HG03045 (cell line): ENCODE results near the gene BCAT1.
"Not testable (repeated sequence)": the region's sequence is repeated elsewhere in the genome, so short reads cannot be mapped to it uniquely, and the experiment has no call there.

Experiments used
- ATAC-seq: cut with Tn5 transposase; IDR thresholded peaks from one replicate; pipeline ENCODE4 v1.9.1; 2021; ENCODE audit warnings: mild to moderate bottlenecking, moderate library complexity; ENCODE audit not compliant: unreplicated experiment

The BCAT1 gene

DNA sequence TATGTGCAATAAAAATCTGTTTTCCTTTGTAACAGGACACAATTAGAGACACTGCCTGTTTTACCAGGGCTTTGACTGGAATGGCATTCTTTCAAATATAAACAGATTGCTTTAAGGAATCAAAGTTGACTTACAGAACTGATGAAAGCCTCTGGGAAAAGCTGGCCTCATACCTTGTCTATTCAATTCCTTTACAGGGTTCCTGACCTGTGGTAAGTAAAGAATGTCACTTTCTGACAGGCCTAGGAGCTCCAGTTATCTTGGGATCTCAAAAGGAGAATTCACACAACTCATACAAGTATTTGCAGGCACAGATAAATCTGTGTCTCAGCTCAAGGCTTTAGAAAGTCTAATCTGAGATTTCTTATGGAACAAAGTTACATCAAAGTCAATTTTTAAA, 88.4 kb downstream of the BCAT1 start:
- ATAC-seq = no peak

DNA sequence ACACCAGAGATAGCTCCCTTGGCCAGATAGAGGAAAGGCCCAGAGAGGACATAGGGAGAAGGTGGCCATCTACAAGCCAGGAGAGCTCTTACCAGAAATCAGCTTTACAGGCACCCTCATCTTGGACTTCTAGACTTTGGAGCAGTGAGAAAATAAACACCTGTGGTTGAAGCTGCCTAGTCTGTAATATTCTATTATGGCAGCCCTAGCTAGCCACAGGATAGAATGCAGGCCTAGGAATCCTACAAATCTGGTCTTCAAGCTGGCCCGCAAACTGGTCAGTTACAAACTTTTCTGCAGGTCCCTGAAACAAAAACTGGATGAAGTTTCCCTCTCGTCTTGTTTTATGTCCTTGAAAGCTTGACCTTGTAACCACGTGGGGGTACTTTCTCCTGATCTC, 92.4 kb downstream of the BCAT1 start:
- no peak for ATAC-seq

DNA sequence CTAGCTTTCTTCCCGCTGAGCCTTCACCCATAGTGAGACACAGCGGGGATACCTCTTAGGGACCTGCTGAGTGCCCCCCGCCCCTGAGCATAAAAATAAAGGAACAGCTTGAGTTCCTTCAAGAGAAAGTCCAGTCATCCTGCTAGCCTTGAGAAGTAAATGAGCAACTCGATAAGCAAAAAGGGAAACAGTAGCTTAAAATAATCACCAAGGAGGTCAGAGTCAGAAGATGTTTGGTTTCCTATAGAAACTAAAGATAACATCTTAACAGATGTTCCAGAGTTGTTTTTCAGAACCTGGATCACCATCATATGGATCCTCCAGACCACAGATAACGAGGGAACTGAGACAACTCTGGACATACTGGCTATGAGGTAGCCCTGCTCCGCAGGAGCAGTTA, 94.0 kb downstream of the BCAT1 start:
- ATAC-seq = no peak

DNA sequence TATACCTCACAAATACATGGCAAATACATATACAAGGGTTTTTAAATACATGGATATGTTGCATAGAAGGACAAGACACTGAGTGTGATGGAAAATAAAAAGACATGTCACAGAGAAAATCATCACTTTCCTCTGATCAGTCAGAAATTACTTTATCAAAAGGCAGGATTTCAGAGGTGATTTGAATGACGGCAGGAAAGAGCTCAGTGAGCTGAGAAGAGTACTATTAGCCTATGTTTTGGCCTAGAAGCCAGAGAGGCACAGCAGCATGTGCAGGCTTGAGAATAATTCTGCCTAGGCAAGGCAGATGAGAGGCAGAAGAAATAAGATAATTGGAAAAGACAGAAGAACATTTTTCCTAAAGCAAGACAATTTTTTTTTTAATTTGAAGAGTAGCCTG, 94.9 kb downstream of the BCAT1 start:
- no peak for ATAC-seq

DNA sequence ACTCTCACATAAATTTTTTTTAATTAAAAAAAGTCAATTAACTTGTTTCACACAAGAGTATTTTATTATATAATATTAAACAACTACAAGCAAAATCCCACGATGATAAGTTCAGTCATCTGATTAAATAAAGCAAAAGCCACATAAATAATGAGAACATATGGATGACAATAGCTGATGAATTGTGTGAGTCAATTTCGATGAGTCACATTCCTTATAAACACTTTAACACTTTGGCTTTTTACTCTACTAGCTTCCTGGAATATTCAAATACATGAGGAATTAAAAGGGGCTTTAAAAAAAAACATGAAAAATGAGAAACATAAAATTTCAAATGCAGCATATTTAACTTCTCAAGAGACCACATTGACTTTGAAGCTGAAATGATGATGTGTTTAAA, 95.3 kb downstream of the BCAT1 start:
- ATAC-seq = no peak

DNA sequence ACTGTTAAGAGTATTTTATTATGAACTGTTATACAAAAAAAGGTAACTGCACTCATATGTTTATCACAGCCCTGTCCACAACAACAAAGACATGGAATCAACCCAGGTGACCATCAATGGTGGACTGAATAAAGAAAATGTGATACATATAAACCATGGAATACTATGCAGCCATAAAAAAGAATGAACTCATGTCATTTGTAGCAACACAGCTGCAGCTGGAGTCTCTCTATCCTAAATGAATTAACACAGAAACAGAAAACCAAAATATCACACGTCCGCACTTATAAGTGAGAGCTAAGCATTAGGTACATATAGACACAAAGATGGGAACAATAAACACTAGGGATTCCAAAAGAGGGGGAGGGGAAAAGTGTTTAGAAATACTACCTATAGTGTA, 95.8 kb downstream of the BCAT1 start:
- ATAC-seq = no peak

DNA sequence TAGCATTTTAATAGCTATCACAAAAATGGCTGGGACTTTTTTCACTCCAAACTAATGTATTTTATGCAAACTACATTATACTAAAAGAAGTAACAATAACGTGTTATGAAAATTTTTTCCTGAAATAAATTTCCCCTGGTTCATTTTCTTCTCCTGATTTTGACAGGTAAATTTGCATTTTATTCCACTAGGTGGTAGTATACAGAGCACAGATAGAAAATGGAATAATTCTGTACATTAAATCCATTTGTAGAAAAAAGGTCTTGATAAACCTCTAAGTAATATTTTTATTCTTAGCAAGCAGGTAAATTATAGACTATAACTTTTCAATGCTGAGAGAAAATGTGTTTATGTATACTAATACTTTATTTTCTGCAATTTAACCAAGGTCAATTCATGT, 96.5 kb downstream of the BCAT1 start:
- no peak for ATAC-seq

DNA sequence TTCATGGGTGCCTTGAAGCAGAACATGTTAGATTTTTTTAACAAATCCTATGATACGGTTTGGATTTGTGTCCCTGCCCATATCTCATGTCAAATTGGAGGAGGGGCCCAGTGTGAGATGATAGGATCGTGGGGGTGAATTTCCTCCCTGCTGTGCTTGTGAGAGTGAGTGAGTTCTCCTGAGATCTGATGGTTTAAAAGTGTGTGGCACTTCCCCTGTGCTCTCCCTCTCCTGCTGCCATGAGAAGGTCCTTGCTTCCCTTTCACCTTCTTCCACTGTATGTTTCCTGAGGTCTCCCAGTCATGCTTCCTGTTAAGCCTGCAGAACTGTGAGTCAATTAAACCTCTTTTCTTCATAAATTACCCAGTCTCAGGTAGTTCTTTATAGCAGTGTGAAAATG, 97.0 kb downstream of the BCAT1 start:
- not testable (repeated sequence) for ATAC-seq

DNA sequence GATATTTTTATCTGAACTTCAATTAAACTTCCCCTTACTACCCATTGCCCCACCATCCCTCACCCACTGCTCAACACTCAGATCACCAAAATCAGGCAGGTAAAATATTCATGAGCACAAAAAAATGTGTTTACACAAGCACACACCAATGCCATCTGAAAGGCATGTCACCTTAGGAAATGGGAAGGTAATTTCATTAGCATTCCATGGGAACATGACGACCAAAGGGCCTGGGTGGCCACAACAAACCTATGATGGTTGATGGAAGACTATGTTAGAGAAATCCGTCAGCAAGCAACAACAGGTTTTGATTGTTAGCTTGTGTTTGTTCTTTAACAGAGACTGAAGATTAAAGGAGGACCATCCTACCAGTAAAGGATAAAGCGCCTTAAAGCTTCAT, 97.6 kb downstream of the BCAT1 start:
- no peak for ATAC-seq

DNA sequence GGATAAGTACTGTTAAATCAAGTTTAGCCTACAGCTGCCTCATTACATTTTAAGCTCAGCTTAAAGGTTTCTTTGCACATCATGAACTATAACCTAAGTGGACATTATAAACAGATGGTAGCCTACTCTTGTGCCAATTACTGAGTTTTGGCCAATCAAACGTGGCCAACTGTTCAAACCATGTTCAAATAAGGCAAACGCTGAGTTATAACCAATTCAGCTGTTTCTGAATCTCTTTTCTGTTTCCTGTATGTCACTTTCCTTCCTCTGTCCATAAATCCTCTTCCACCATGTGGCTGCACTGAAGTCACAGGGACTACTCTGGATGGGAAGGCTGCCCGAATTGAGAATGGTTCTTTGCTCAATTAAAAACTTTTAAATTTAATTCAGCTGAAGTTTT, 98.4 kb downstream of the BCAT1 start:
- ATAC-seq = no peak

DNA sequence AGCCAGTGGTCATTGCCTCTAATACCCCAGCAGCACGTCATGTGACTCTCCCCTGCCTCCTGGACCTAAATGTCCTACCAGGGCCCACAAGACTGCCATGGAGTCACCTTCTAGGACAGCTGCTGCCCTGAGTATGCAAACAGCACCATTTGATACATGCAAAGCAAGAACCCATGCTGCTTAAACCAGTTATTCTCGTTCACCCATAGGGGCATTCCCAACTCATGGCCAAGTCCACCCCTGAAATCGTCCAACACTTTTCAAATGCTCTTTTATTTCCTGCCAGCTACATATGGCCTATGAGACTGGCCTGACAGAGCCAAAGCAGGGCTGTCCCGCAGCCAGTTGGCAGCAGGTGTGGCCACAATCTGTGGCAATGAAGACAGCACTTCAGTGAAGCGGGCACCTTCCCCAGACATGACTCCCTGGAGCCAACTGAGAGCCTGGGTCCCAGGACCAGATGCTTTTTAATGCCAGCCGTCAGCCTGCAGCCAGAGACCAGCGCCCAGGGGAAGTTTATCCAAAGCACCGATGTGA, 99.9 kb downstream of the BCAT1 start:
- ATAC-seq = no peak

DNA sequence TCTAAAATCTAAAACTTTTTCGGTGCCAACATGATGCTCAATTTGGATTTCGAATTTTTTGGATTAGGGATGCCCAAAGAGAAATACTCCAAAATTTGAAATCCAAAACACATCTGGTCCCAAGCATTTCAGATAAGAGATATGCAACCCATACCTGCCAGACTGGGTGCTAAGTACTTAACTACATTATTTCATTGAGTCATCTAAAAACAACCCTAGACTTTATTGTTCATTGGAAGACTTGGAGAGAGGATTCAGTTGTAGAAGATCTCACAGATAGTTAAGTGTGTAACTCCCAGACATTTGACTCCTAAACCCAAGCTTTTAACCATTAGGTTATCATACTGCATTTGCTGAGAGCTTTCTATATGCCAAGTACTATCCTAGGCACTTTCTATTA, 102.2 kb downstream of the BCAT1 start:
- ATAC-seq = no peak

DNA sequence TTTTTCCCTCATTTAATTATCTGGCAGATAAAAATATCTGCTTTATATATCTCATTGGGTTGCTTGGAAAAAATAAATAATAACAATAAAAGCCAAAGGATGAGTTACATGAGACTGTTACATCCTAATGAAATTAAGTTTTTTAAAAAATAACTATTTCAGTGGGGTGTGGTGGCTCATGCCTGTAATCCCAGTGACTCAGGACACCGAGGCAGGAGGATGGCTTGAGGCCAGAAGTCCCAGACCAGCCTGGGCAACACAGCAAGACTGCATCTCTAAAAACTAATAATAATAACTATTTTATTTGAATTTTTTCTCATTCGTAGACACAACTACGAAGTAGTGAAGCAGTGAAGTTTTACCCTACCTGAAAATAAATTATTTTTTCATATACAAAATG, 103.3 kb downstream of the BCAT1 start:
- no peak for ATAC-seq

DNA sequence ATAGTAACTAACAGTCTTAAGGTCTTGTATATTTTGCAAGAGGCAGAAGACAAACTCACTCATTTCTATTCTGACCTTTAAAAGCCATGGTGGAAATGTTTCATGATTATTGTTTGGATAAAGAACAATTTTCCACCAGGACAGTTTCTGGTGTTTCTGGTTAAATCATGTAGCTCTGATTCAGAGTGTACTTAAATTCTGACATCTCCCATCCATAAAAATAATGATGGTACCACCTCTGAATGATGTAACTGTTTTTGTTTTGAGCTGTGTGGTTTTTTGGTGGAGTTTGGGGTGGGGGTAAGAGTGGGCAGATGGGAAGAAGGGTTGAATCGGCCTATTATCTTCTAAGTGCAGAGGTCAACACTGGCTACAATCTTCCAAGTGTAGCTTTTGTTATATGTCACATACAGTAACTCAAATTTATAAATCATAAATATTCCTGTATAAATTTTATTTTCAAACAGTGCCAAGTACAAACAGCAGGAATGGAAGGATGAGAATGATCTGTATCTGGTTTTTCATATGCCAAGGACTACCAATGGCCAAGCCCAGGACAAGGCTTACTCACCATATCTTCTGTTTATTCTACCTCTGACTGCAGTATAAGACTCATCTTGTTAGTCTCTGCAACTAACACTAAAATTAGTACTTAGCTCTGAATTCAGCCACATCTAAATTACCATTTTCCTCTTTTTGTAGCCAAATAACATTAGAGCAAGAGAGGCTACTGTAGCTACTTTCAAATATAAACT, 108.7 kb downstream of the BCAT1 start:
- no peak for ATAC-seq

DNA sequence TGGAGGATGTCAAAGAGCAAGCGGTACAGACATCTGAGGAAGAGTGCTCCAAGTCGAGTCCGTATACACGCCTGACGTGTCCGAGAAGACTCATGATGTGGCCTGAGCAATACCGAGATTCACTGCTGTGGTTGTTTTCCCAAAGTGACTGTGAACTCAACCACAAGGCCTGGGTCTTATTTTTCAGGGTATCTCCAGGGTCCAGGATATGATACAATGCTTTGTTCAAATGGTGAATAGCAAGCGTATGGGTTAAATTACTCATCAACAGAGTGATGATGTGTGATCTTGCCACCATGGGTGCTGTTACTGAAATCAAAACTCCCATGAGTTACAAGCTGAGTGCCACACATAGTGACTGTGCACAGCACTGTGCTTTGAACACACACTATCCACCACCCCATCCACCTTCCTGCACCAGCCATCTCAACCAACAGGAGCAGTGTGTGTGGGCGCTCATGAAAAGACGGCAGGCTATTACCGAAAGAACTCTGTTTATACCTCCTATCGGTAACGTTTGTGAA, 109.6 kb downstream of the BCAT1 start:
- ATAC-seq = peak; percentile 85

DNA sequence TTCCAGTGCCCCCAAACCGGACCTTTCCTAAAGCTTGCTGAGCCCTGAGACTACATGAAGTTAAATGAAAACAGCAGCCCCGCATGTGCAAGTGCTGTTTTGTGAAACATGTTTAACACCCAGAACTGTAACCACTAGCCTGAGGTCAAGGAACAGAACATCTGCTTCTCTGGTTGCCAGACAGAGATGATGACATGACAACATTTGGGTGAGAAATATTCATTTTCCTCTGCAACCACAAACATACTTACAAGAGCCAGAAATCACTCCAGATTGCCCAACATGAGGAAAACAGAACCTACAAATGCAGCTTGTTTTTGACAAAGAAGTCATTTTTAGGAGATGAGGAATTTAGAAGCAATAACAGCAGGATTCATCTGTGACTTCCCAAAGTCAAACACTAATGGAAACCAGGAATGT, 110.4 kb downstream of the BCAT1 start:
- peak; percentile 55 for ATAC-seq

DNA sequence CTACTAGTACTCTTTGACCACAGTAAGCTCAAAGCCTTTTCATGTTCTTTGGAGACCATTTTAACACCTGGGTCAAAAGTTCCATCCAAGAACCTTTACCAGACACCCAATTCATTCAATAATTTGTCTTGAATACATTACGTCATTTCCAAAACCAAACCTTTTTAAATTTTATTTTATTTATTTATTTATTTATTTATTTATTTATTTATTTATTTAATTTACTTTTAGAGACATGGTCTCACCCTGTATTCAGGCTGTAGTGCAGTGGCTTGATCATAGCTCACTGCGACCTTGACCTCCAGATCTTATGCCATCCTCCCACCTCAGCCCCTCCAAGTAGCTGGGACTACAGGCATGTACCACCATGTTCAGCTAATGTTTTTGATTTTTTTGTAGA, 113.5 kb downstream of the BCAT1 start:
- ATAC-seq = no peak

DNA sequence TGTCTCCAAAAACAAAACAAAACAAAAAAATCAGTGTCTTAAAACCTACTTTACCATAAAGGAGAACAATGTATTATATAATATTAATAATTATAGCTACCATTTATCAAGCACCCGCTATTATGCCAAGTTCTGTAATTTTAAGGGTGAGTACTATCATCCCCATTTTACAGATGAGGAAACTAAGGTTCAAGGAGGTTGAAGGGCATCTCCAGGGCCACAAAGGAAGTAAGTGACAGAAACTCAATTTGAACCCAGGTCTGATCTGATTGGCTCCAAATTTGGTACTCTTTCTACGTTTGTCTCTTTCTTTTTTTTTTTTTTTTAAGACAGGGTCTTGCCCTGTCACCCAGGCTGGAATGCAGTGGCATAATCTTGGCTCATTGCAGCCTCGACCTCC, 115.4 kb downstream of the BCAT1 start:
- ATAC-seq = no peak

DNA sequence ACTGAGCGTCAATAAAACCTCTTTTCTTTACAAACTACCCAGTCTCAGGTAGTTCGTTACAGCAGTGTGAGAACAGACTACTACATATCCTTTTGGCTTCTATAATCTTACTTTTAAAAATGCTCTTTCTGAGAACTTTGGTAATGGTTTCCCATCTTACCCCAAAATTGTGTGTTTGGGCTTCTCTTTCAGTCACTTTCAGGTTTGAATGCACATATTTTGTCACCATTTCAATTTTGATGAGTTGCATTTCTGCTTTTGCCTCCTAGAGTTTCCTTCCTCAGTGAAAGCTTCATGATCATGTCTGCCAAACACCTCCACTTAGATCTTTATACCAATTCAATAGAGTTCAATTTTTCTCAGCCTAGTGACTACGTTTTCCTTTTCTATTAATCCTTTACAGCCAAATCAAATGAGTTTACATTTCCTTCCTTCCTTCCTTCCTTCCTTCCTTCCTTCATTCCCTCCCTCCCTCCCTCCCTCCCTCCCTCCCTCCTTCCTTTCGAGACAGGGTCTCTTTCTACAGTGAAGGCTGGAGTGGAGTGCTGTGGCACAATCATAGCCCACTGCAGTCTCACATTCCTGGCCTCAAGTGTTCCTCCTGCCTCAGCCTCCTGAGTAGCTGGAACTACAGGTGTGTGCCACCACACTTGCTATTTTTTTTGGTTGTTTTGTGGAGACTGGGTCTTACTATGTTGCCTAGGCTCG, 124.9 kb downstream of the BCAT1 start:
- ATAC-seq = no peak

DNA sequence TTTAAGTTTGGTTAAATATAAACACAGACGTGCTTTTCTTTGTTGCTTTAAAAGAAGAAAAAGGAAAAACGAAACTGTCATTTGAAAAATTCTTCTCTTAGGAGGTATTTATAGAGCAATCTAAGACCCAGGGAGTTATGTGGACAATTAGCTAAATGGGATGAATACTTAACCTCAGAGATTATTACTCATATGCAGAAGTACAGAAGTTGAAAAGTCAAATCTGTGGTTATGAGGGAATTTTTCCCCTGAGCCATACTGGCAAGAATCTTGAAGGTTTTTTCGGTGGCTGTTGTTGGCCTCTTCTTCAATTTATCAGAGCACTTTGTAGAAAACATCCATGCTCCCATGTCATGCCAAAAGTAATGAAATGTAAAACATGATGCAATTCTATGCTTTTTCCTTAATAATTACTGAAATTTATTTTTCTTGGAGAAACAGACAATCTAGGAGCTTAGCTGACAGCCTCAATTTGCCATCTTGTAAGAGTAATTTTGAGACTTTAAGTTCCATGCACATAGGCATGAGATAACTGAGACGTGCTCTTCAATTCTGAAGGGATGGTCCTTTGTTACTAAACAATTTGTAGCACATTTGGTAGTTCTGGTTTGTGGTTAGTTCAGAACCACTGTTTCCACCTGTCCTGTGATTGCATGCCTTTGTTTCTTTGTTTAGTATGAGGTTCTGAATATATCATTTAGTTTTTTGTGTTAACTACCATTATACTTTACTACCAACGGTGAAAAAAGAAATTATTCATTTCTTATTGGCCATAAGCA, 126.6 kb downstream of the BCAT1 start:
- ATAC-seq = peak; percentile 75

DNA sequence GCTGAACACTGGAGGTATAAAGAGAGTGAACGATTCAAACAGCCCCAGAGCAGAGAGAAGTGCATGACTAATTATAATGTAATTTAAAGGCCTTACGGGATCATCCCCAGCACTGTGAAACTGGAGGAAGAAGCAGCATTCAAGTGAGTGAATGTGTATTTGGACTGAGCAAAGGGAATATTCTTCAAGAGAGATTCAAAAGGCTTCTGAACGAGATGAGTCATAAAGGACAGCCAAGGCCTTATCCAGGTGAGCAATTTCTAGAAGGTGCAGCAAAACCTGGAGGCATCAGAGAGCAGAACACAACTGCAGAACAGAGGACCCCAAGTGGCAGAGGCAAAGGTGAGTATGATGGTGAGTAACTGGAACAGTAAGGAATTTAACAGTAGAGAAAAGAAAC, 127.2 kb downstream of the BCAT1 start:
- peak; percentile 51 for ATAC-seq
